NCI-H526 treated with DMSO at 0.1 percent for 48 hours (cell line): Measurements from ENCODE around the gene WDFY3.
"Not testable (repeated sequence)": the region's sequence is repeated elsewhere in the genome, so short reads cannot be mapped to it uniquely, and the experiment has no call there.

Experiments
- DNase-seq: peaks from one replicate; lab custom pipeline; 2025; lab: John Stamatoyannopoulos, UW

Gene WDFY3

DNA sequence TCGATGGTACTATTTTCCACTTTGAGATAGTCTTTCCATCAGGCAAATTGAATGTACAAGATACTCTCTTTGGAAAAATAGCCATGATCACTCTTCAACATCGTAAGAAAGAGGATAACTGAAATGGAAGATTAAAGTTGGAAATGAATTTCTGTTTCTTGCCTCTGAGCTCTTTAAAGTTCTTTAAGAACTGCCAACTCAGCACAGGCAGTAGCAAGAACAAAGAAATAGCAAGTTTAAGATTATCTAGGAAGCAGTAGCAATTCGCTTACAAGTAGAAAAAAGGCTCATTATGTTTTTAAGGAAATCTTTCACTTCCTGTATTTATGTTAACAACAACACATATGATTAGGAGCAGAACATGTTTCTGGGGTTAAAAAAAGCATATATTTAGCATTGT lies 255.9 kb downstream of the WDFY3 start:
- DNase-seq, result no peak

DNA sequence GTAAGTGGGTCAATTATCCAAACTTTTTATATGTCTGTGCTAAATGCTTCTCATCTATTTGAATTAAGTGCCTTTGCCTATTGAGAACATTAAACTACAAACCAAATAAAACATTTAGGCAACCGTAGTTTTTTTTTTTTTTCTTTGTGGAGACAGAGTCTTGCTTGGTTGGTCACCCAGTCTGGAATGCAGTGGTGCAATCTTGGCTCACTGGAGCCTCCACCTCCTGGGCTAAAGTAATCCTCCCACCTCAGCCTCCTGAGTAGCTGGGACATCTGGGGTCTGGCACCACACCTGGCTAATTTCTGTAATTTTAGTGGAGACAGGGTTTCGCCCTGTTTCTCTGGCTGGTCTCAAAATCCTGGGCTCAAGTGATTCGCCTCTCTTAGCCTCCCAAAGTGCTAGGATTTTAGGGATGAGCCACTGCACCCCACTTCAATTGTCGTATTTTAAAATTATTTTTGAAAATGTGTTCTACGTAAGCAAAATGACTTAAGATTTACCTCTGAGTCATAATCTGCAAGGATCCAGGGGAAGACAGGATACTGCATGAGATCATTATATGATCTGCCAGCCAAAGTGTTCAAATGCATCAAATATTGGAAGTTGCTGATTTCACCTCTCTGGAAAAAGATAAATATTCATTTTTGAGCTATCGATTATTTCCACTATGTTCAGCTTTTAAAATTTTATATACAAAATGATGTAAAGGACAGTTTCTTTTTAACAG lies 257.9 kb downstream of the WDFY3 start:
- no peak for DNase-seq

DNA sequence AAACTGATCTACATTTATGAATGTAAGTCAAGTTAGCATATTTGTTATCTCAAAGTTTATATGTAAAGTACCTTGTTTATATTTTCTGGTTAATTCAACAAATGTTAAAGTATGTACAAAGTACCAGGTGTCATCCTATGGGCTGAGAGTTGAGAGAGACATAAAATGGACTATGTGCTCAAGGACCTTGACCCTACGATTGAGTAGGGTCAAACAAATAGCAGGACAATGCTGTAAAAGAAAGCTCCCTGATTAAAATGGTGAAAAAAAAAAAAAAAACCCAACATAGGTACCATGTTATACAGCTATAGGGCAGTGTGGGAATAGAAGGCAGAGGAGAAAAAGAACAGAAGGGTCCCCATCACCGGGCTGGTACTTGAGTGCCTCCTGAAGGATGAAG lies 260.2 kb downstream of the WDFY3 start:
- no peak for DNase-seq

DNA sequence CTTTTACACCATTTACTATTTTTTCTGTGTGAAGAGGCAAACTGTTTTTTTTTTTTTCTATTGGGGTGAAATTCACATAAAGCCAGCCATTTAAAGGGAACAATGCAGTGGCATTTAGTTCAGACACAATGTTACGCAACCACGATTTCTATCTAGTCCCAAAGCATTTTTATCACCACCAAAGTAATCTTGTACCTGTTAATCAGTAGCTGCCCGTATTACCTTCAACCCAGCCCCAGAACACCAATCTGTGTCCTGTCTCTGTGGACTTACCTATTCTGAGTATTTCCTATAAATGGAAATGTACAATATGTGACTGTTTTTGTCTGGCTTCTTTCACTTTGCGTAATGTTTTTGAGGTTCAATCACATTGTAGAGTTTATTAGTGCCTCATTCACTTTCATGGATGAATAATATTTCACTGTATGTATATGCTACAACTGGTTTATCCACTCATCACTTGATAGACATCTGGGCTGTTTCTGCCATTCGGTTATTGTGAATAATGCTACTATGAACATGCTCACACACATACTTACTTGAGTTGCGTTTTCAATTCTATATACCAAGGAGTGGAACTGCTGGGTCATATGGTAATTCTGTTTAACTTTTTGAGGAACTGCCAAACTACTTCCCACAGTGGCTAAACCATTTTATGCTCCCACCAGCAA lies 267.4 kb downstream of the WDFY3 start:
- DNase-seq, result no peak

DNA sequence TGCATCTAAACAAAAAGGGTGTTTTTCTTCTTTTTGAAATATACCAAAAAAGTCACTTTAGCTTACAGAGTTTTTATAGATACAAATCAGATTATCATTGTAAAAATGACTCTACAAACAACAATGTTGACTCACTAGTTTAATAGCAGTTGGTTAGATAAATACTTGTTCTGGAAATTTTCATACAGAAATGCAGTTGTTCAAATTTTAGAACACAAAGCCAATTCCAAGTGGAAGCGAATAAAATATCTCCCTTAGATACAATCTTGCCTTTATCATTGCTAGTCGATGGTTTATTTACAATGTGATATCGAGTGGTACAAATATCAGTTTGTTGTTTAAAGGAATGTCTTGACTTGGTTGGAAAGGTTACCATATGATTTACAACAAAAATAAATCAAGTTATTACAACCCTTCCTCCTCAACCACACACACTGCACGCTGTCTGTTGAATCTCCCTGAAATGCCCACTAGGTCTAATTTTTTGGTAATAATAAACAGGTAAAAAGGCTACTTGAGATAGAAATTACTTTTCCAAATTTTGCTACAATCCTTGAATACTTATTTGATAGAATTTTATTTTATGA lies 268.8 kb downstream of the WDFY3 start:
- no peak for DNase-seq

DNA sequence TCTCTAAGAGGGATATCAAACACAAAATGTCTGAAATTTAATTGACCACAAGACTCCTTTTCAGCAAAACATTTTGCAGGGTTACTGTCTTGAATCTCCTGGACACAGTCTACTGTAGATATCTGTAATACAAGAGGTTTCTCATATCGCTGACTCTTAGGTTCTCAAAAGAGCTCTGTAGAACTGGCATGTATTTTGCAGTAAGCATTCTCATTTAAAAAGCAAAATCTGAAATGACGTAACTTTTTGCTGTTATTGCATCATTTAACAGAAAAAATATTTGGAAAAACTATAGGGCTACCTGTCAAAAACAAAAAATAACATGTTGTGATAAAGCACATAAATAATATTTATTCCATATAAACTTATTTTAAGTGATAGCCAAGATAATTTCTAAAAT lies 269.3 kb downstream of the WDFY3 start:
- DNase-seq, result no peak

DNA sequence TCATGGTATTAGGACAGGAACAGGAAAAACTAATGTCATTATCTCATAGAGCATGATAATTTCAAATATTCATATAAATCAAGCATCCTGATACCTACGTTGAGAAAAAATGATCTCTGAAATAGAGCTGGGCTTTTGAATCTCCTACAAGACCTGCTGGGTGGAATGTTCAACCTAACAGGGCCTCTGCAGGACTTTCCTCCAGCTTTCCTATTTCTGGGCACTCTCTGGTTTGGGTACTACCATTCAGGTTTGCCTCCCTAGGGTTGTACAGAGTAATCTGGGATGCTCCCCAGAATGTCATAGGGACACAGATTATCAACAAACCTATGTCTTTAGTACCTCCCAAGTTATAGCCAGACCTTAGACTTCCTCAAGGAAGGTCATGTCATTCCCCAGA lies 274.7 kb downstream of the WDFY3 start:
- no peak for DNase-seq

DNA sequence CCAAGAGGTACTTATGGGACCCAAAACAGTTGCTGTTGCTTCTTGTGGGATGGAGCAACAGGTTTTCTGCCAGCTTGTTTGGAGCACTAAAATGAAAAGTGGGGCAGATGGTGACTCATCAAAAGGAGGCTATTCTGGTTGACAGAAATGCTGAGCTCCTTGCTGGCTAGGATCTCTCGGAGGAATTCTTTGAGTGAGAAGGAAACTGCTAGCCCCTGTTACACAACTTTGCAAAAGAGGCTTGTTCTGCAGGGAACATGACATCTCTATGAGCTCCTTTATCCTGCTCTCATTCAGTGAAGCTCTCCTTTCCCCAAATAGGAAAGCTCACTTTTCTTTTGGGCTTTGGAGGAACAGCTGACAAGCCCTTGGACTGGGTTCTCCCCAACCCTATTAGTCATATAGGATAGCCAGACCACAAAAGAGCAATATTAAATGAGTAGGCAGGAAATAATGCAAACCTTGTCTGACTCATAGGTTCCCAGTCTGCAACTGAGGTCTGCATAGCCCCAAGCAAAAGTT lies 275.3 kb downstream of the WDFY3 start:
- no peak for DNase-seq

DNA sequence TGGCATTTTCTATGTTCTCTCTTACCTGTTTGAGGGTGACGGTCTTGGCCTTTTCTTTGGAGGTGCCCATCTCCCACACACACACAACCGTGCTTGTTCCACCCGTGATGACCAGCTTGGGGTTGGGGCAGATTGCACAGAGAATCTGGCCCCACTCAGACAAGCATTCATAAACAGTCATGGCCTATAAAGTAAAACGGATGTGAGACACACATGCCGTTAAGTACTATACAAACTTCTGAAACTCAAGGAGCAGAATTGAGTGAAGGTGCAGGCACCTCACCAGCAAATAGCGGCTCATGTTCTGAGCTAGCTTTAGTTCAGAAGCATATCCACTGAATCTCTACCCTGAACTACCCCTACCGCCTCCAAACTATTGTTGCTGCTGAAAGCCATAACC lies 276.0 kb downstream of the WDFY3 start:
- no peak for DNase-seq

DNA sequence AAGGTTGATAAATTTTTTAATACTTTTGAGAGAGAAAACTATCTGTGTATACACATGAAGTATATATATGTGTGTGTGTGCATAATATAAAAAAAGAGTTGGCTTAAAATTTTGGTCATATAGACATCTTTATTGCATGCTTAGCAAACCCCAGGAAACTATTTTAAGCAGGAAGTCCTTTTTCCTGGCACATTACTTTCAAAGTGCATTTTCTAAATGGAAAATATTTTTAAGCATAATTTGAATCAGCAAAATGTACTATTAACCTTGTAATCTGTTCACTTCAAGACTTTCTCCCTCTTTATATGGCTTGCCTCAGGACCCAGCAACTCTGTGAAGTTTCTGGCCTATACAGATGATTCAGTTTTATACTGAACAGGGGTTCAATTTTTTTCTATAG lies 277.3 kb downstream of the WDFY3 start:
- no peak for DNase-seq

DNA sequence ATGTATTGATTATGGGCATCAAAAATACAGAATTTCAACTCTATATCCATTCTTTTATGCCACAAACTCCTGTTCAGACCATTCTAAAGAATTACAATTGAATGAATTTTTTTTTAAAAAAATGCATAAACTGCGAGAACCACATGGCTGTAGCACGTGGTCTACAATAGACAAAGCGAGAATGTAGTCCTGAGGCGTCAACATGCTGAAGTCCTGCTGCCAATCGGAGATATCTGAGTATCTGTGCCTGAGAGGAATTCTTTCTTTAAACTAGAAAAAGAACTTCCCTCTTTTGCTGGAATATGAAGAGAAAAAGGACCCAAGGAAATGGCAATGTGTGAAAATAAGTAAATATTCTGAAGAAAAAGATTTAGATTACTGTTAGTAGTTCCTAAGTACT lies 277.9 kb downstream of the WDFY3 start:
- DNase-seq, result no peak

DNA sequence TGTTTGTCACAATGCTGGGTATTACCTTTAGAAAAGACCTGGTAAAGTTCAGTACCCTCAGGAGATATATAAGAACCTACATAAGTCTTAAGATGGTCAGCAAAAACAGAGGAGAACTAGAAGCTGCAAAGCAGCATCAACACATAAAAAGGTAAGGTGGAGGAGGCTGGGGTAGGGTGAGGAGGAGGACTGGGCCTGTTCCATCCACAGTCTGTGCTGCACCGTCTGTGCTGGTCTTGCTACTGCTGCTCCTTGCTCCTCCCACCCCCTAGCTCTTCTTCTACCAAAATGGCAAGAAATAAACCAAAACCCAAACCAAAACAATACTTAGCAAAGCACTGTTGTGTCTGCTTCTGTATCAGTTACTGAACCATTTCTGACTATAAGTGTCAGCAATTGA lies 281.4 kb downstream of the WDFY3 start:
- DNase-seq, result no peak

DNA sequence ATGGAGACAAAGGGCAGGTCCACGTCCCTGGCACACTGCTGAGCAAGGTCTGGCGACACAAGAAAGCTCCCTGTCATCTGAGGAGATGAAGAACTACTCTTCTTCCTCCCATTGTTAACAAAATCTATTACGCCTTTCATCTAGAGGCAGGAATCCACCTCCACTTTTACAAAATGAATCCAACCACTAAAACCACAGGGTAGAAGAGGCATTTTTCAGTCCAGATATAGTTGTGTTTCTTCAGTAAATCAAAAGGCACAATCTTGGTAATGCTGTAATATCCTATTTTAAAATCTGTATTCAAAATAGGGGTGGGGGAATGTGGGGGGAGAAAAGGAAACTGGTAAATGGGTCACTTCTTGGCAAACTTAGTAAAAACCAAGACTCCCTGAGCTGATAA lies 282.1 kb downstream of the WDFY3 start:
- DNase-seq, result no peak

DNA sequence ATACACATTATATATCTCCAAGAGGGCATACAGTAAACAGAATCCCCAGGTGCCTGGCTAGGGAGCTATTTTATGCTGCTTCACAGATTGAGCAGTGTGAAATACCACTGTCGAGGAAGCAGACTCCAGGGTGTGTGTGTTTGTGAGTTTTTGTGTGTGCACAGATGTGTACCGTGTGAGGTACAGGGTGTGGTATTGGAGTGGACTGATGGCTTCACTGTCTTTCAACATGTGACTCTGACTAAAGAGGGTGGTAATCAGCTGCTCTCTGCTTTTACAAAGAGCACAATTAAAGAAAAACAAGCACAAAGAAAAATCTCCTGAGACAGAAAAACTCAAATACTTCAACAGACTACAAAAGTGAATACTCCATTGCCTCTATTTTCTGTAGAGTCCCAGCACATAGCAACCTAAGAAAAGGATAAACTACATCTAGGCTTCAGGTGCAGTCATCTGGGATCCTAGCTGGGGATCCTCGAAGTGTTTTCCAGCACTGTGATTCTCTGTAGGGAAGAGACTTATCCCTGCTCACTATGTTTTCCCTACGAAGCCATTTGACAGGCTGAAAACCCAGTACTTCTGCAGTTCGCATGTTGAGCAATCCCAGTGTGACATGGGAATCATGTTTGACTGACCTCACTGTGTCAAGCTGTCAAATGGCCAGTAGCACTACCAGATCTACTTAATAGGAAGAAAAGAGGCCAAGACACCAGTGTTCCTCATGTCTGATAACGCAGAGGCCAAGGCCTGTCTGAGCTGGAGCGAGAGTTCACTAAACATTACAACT lies 283.2 kb downstream of the WDFY3 start:
- DNase-seq, result no peak

DNA sequence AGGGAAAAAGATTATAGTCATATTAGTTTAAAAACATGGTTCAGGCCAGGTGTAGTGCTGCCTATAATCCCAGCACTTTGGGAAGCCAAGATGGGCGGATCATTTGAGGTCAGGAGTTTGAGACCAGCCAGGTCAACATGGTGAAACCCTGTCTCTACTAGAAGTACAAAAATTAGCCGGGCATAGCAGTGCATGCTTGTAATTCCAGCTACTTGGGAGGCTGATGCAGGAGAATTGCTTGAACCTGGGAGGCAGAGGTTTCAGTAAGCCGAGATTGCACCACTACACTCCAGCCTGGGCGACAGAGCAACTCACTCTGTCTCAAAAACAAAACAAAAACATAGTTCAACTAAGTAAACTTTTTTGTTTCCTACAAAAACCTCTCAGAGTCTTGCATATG lies 283.8 kb downstream of the WDFY3 start:
- DNase-seq, result not testable (repeated sequence)

DNA sequence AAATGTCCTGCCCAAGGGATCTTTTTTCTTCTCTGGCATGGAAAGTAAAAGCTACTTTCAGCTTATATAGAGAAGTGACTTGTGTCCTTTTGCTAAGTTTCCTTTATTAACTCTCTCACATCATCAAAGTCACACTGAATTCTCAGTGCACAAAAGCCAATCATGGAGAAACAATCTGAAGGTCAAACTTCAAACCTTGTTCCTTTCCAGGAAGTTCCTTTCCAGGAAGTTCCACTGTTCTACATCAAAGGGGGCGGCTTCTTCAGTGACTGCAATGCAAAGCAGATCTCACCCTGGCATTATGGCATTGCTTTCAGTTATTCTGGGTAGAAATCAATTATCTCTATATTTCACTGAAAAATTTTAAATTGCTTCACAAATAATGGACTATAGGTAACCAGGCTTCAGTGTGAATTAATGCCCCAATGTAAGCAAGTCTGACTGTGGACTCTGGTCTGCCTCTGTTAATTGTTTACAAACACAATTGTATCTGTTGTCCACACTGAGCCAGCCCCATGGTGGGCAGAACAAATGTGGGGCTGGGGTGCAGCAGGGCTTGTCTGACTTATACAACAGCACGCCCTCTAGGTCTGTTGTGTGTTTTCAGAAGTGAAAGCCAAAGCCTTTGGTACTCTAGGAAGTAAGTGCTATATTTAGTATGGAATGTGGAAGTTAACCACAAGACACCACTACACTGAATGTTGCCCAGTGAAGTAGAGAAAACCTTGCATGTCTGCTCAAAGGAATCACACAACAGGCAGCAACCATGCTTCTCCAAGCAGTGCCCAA lies 284.8 kb downstream of the WDFY3 start:
- no peak for DNase-seq

DNA sequence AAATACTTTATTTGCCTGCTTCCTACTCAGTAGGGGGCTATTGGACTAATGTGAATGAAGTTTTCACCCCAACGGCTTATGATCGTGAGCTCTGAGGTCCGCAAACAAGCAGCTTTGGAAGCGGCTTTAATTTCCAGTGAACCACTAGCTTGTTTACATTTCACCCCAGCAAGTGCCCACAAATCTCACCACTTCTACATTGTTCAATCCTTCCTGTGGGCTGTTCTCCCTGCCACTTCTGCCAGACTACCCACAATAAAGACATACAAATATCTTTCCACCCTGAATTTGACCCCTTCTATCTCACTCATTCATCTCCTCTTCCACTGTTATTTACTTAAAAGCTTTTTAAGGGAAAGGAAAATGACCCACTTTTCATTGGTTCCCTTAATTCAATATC lies 285.5 kb downstream of the WDFY3 start:
- no peak for DNase-seq

DNA sequence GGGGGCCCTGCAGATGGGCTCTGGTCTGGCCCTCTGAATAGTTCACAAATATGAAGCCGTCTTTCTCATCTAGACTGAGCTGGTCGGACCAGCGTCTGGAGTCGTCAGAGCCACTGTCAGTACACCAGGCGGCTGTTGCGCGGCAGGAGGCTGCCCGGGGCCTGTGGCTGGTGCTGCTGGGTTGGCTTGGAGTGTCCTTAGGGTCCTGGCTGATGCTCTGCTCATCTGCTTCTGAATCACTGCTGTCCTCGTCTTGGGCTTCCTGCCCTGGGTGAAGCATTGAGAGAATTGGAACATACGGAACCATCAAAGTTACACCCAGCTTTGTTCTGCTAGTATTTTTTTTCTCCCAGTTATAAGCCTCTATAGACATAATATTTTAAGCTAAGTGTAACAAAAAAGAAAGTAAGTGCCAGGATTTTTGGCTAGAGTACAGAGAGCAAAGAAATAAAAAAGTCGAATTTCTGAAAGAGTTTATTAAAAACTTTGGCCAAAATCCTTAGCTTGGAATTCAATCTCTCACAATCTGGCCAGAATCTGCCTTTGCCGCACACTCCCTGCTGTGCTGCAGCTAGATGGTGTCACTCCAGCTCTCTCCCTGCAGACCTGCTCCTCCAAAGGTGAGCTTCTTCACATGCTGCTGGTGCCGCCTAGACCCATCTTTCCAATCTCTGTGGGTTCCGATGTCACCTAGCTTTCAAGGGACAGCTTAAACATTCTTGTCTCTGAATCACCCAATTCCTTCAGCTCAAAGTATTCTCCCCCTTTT lies 287.3 kb downstream of the WDFY3 start:
- DNase-seq, result no peak

DNA sequence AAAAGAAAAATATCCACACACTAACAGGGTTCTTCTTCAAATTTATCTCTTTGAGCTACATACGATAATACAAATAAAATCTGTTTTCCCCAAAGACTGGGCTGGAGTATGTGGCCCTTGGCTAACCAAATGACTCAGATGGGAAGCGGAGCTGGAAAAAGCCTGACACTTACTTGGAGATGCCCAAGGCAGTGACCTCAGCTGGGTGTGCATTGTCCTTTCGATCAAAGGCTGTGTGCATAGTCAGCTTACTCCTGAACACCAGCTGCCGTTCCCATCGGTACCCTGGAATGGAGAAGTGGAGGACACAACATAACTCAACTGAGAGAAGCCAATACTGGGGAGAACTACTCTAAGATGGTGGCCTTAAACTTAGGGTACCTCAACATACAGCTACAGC lies 288.5 kb downstream of the WDFY3 start:
- DNase-seq, result no peak

DNA sequence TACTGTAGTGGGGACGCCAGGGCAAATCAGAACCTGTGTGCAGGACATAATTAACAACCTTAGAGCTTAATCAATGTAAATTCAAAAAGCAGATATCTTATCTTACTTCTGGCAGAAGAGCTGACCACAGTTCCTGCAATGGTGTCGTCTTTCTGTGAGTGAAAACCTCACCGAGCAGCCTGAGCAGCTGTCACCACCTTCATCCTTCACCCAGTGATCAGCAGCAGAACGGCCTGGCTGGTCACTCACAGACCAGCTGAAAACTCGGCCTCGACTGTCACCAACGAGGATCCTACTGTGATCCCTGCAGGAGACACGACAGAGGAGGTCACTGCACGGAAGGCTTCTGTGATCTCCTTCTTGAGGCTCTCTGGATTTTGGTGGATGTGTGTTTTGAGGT lies 289.4 kb downstream of the WDFY3 start:
- no peak for DNase-seq
